Body of pancreas (tissue), 4 donors: ENCODE measurements around the gene KLHL36. TPM values are rescaled to one million over a fixed set of nuclear protein-coding genes. Genes with fewer than 3 reads are reported as not detected.
A peak's percentile ranks its signal among the peaks of the same experiment; 100 is the strongest.

Source experiments
- ATAC-seq: fragments of 150-250 bp; one replicate; pipeline ENCODE4 v1.9.1; 2016
- DNase-seq, 4 donors: peaks; one replicate each; pipeline ENCODE4 v3.0.0-alpha.2; 2019
- H3K27ac ChIP-seq, 4 donors: fragments of 200-600 bp; sonication (generic); 1 replicate in 3 of 4; 2 replicates in 1 of 4; pipeline versions ENCODE4 v1.5.1 to v1.6.1; 2016 to 2019; ENCODE audit warnings: mild to moderate bottlenecking in 1 of 4, mixed read lengths in 1 of 4, moderate library complexity in 1 of 4
- H3K27me3 ChIP-seq, 2 donors: fragments of 200-600 bp; sonication (generic); one replicate each; pipeline ENCODE4 v1.6.0; 2016; ENCODE audit warnings: mild to moderate bottlenecking in 1 of 2
- H3K36me3 ChIP-seq, 2 donors: fragments of 200-600 bp; sonication (generic); replicated peaks in 1 of 2; 2 replicates each; pipeline ENCODE4 v1.5.1; 2016; ENCODE audit warnings: low read depth in 2 of 2; ENCODE audit not compliant: insufficient read depth in 1 of 2
- H3K4me1 ChIP-seq: fragments of 200-600 bp; sonication (generic); one replicate; pipeline ENCODE4 v1.6.0; 2016
- H3K4me3 ChIP-seq, 2 donors: fragments of 200-600 bp; sonication (generic); 1 replicate in 1 of 2; 2 replicates in 1 of 2; pipeline ENCODE4 v1.5.1; 2016 to 2019
- H3K9me3 ChIP-seq, 3 donors: fragments of 200-600 bp; sonication (generic); 1 replicate in 2 of 3; 2 replicates in 1 of 3; pipeline ENCODE4 v1.5.1; 2016
- CTCF ChIP-seq, 7 experiments: fragments of 450-650 bp in 4 of 7; fragments of 200-600 bp in 3 of 7; sonication (generic) in 3 of 7; IDR thresholded peaks; one replicate each; pipeline ENCODE4 v1.5.1; 2016 to 2019; ENCODE audit warnings: antibody characterized with exemption in 7 of 7
- POLR2A ChIP-seq, 3 donors: fragments of 450-650 bp; IDR thresholded peaks; one replicate each; pipeline ENCODE4 v1.6.1; 2016; ENCODE audit warnings: antibody characterized with exemption in 3 of 3, mild to moderate bottlenecking in 2 of 3
- WGBS, 2 donors: methylation state at CpG; one replicate each; pipeline ENCODE4 v1.1.5; 2017; 5-methylcytosine and 5-hydroxymethylcytosine counted together
- intact Hi-C: fragments of 100-400 bp; cut with DNase I; formaldehyde crosslinking; loops from one replicate; pipeline ENCODE4 v1.15.1; 2023
- total RNA-seq, 2 donors: library from RNA; depleted of rRNA; stranded (reverse); fragments of >200 nt; gene quantifications; one replicate each; pipeline ENCODE4 v1.1.0, GENCODE V29; 2016

Gene KLHL36
- total RNA-seq, 2 donors from 2014 or later, result 39.7 to 50.8 TPM

GRCh38 chr16:84641643-84642358 is 6.5 kb upstream of the KLHL36 start:
- intact Hi-C loops, result no loop called here
- H3K4me1 ChIP-seq, result peaks cover 20% of the 10 kb centered on the region
- H3K9me3 ChIP-seq, result no peaks in the 10 kb centered on the region
- H3K27me3 ChIP-seq, result no peaks in the 10 kb centered on the region
- DNase-seq (no peak), ATAC-seq (no peak)
- H3K36me3 ChIP-seq, result no peaks in the 10 kb centered on the region
- H3K4me3 ChIP-seq, result no peak overlapping the region
- 69 to 71% methylated on average over 6 of the region's 6 CpGs for WGBS, 2 donors
- no peak overlapping the region for H3K27ac ChIP-seq
- no peak for TF ChIP-seq CTCF (IDR thresholded peaks at IDR 0.05)
- no peak for TF ChIP-seq POLR2A (IDR thresholded peaks at IDR 0.05)

DNA sequence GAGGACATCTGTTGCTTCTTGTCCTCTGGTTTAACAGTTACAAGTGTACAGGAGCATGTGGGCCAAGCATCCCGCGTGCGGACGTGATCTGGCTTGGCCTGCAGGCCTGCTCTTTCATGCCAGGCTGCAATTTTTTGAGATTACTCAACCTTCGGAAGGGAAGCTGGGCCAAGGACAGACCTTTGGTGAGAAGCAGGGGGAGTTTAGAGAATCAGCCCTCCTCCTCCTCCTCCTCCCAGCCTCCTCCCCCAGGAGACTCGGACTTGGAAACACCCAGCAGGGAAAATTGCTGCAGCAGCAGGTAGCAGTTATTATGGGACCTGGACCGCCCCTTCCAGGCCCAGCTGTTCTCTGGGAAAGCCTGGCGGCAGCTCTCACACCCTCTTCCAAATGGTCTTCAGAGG is 5.1 kb upstream of the KLHL36 start:
- Histone ChIP-seq H3K36me3 (no peaks in the 10 kb centered on the region), H3K27me3 (no peaks in the 10 kb centered on the region), H3K9me3 (no peaks in the 10 kb centered on the region), H3K4me1 (peaks cover 26% of the 10 kb centered on the region), H3K27ac (peak overlapping the region in 3 of 4 donors; percentile 7 to 56 (median 26)), H3K4me3 (no peak overlapping the region)
- intact Hi-C loops, result no loop called here
- TF ChIP-seq POLR2A (IDR thresholded peaks at IDR 0.05) (no peak), CTCF (IDR thresholded peaks at IDR 0.05) (no peak)
- WGBS, 2 donors, result 45 to 51% methylated on average over 5 to 8 of the region's 8 CpGs
- DNase-seq (peak; percentile 41 to 70 (median 61)), ATAC-seq (peak; percentile 79)

- no peak for DNase-seq
- 65 to 76% methylated on average over 3 to 4 of the region's 4 CpGs for WGBS, 2 donors
- TF ChIP-seq CTCF (IDR thresholded peaks at IDR 0.05) (no peak), POLR2A (IDR thresholded peaks at IDR 0.05) (no peak)
Observed at GRCh38 chr16:84643674-84644073, 4.6 kb upstream of the KLHL36 start.

DNA sequence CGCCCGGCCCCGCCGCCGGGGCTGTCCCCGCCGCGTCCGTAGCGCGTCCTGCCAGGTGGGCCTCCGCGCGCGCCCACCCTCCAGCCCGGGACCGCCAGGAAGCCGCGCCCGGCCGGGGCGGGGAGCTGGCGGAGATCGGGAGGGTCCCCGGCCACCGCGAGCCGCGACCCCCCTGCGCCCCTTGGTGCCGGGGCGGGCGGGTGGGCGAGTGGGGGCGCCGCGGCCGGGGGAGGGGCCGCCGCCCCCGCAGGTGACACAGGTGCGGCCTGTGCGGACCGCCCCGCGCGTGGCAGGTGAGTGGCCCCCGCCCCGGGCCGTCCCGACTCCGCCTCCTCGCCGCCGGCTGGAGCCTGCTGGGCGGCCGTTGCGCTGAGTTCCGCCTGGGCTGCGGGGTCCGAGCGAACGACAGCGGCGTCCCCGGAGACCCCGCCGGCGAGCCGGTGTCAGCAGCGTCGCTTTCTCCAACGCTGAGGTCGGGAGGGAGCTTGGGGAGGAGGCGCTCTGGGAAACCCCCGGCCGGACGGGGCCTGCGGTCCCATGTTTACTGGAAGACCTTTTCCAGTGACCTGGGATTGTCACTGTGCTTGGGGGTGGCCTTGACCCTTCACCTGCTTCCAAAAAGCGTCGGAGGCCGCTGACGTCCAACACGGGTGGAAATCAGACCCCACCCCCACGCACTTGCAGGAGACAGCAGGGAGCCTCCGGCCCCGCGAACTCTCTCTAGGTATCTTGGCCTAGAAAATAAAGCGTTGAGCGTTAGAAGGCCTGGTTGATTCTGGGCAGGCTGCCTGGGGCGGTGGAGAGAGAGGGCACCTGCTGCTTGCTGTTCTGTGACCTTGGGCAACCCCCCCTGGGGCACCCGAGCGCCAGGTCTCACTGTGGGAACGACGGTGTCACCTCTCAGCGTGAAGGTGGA is 542 bp downstream of the KLHL36 start:
- H3K4me3 ChIP-seq, result peak overlapping the region; percentile 51 to 56
- no peaks in the 10 kb centered on the region for H3K27me3 ChIP-seq
- WGBS, 2 donors, result 2% methylated on average over 79 of the region's 96 CpGs; no CpG with 5 or more reads in 1 of the 2 donors
- no peaks in the 10 kb centered on the region for H3K9me3 ChIP-seq
- H3K4me1 ChIP-seq, result peaks cover 20% of the 10 kb centered on the region
- H3K27ac ChIP-seq, result peak overlapping the region; percentile 55 to 82 (median 80)
- TF ChIP-seq POLR2A (IDR thresholded peaks at IDR 0.05) (peak in 2 of 3 donors; percentile 35 to 42), CTCF (IDR thresholded peaks at IDR 0.05) (no peak)
- DNase-seq (peak; percentile 61 to 78 (median 74)), ATAC-seq (peak; percentile 77)
- peaks cover 0 to 2% of the 10 kb centered on the region in 2 donors for H3K36me3 ChIP-seq
- intact Hi-C loops, result no loop called here

More at GRCh38 chr16:84643674-84644073, 4.6 kb upstream of the KLHL36 start:
- ATAC-seq, result no peak
- peak overlapping the region in 3 of 4 donors; percentile 7 to 56 (median 26) for H3K27ac ChIP-seq
- intact Hi-C loops, result no loop called here
- no peaks in the 10 kb centered on the region for H3K27me3 ChIP-seq
- H3K4me1 ChIP-seq, result peaks cover 26% of the 10 kb centered on the region
- H3K4me3 ChIP-seq, result no peak overlapping the region
- H3K9me3 ChIP-seq, result no peaks in the 10 kb centered on the region
- no peaks in the 10 kb centered on the region for H3K36me3 ChIP-seq
